Heart left ventricle (tissue), 16 donors: ENCODE results near the gene SLC22A7. TPM values are rescaled to one million over a fixed set of nuclear protein-coding genes. Genes with fewer than 3 reads are reported as not detected.

Experiments
- ATAC-seq, 4 donors: fragments of 200-7000 bp; cut with Tn5 transposase; one replicate each; pipeline ENCODE4 v1.9.1; 2020 to 2022; ENCODE audit warnings: moderate library complexity in 4 of 4, mild to moderate bottlenecking in 3 of 4, moderate number of reproducible peaks in 1 of 4
- DNase-seq, 5 donors: peaks; one replicate each; pipeline ENCODE4 v3.0.0-alpha.2; 2020
- H3K27ac ChIP-seq, 12 donors: fragments of 200-600 bp; sonication (generic) in 4 of 12; one replicate each; pipeline versions ENCODE4 v1.5.0 to v1.8.0; 2016 to 2022; ENCODE audit warnings: mild to moderate bottlenecking in 2 of 12
- H3K27me3 ChIP-seq, 9 donors: fragments of 200-600 bp; sonication (generic) in 2 of 9; one replicate each; pipeline versions ENCODE4 v1.5.1 to v1.8.0; 2016 to 2022; ENCODE audit warnings: mild to moderate bottlenecking in 3 of 9
- H3K36me3 ChIP-seq, 9 donors: fragments of 200-600 bp; sonication (generic) in 2 of 9; one replicate each; pipeline versions ENCODE4 v1.5.0 to v1.8.0; 2018 to 2022; ENCODE audit warnings: mild to moderate bottlenecking in 2 of 9
- H3K4me1 ChIP-seq, 12 donors: fragments of 200-600 bp; sonication (generic) in 4 of 12; one replicate each; pipeline versions ENCODE4 v1.5.0 to v1.8.0; 2016 to 2022; ENCODE audit warnings: mild to moderate bottlenecking in 3 of 12
- H3K4me3 ChIP-seq, 12 donors: fragments of 200-600 bp; sonication (generic) in 4 of 12; one replicate each; pipeline versions ENCODE4 v1.5.0 to v1.8.0; 2017 to 2022; ENCODE audit warnings: mild to moderate bottlenecking in 9 of 12, moderate library complexity in 4 of 12
- H3K9me3 ChIP-seq, 12 donors: fragments of 200-600 bp; sonication (generic) in 4 of 12; one replicate each; pipeline versions ENCODE4 v1.5.0 to v1.8.0; 2016 to 2022; ENCODE audit warnings: mild to moderate bottlenecking in 1 of 12
- CTCF ChIP-seq, 12 donors: fragments of 200-600 bp; sonication (generic) in 4 of 12; IDR thresholded peaks; one replicate each; pipeline versions ENCODE4 v1.5.0 to v1.8.0; 2018 to 2022; ENCODE audit warnings: antibody characterized with exemption in 12 of 12, mild to moderate bottlenecking in 5 of 12
- POLR2A ChIP-seq, 2 donors: fragments of 450-650 bp; IDR thresholded peaks; one replicate each; pipeline ENCODE4 v1.6.1; 2017; ENCODE audit warnings: antibody characterized with exemption in 2 of 2, mild to moderate bottlenecking in 2 of 2, moderate library complexity in 2 of 2
- WGBS, 4 donors: extraction: QIAGEN DNeasy Blood & Tissue Kit in 2 of 4; methylation state at CpG; one replicate each; pipeline versions ENCODE4 v1.1.5 to v1.1.7; 2013 to 2018; 5-methylcytosine and 5-hydroxymethylcytosine counted together
- intact Hi-C, 10 donors: fragments of 100-400 bp; cut with DNase I; formaldehyde crosslinking; loops; one replicate each; pipeline versions ENCODE4 v1.11.1 to v1.14.2; 2022
- polyA plus RNA-seq, 2 donors: library from polyadenylated mRNA; stranded (reverse); fragments of 200-250 nt; gene quantifications; one replicate each; pipeline ENCODE4 v1.2.3, GENCODE V29; 2013
- total RNA-seq, 9 donors: library from RNA; depleted of rRNA in 2 of 9; stranded (reverse); fragments of >200 nt in 2 of 9; fragmentation: NEBNext Ultra II Directional in 3 of 9; extraction: Animal tissue kit (Norgen Biotek cat#: 25700) in 3 of 9; gene quantifications; one replicate each; pipeline versions ENCODE4 v1.1.0 to v1.2.4, GENCODE V29; 2016 to 2023
- donor health status: ischemic (EF 13 %, LVEDD 7.1; RV severe dilation, severe dysfunction).
- donor health status: healthy with polysubstance abuse.
- donor health status: DM: no; HTN: yes; CAD: no.
- donor health status: DM: no; HTN: no; CAD: no.
- donor health status: ischemic (EF 25% LVEDD 6.9; RV normal size, moderate dysfunction).
- donor health status: ischemic (EF 25% LVEDD 5.7; RV mildly dilated, moderate dysfunction).
- donor health status: healthy.
- donor health status: DM: yes; HTN: yes; CAD: no.
- donor health status: ischemic (EF 35%, LVEDD 5.7; RV mildly dilated, moderate dysfunction).
- donor health status: nonischemic (EF 11% LVEDD 7.7; RV severe dilation, severe dysfunction).
- donor health status: DM: yes; HTN: yes; CAD: no.
- donor health status: PGD.
- donor health status: ischemic (EF 29% LVEDD 5.4; RV normal size, mild dysfunction).
- donor health status: nonischemic (EF 23%, LVEDD 6.1; RV moderate dilation, normal function).

SLC22A7 gene
- total and polyA plus RNA-seq, 11 donors: 0.12 to 0.32 (median 0.16) TPM; not detected in 6

- Histone ChIP-seq H3K4me3 (no peak overlapping the region), H3K27me3 (peaks cover 0 to 5% (median 0%) of the 10 kb centered on the region in 9 donors), H3K36me3 (no peaks in the 10 kb centered on the region), H3K9me3 (no peaks in the 10 kb centered on the region), H3K4me1 (peaks cover 0 to 10% (median 0%) of the 10 kb centered on the region in 12 donors), H3K27ac (no peak overlapping the region)
- no peak for DNase-seq
- 92 to 96% (median 94%) methylated on average over 28 to 30 of the region's 30 CpGs for WGBS, 4 donors
- intact Hi-C loops: loop anchor here in 1 of 10 donors (10.0 kb wide), 1 partner anchor 246 kb away; no protein-coding TSS in a partner anchor
- TF ChIP-seq CTCF (IDR thresholded peaks at IDR 0.05) (no peak), POLR2A (IDR thresholded peaks at IDR 0.05) (no peak)
- no peak for ATAC-seq
These were observed 39.0 kb upstream of the SLC22A7 start for GRCh38 chr6:43258807-43259686.

- Histone ChIP-seq H3K4me3 (no peak overlapping the region), H3K9me3 (no peaks in the 10 kb centered on the region), H3K36me3 (no peaks in the 10 kb centered on the region), H3K4me1 (peaks cover 0 to 10% (median 0%) of the 10 kb centered on the region in 12 donors), H3K27ac (no peak overlapping the region), H3K27me3 (no peaks in the 10 kb centered on the region)
- intact Hi-C loops: loop anchor here in 9 of 10 donors (5.0 to 10.0 kb wide), 4 partner anchors 72 to 247 kb away; no protein-coding TSS in a partner anchor
- WGBS, 4 donors: 73 to 81% (median 76%) methylated on average over 4 of the region's 4 CpGs
- TF ChIP-seq POLR2A (IDR thresholded peaks at IDR 0.05) (no peak), CTCF (IDR thresholded peaks at IDR 0.05) (no peak)
- DNase-seq (peak in 1 of 5 donors; percentile 14), ATAC-seq (no peak)
These were observed 37.3 kb upstream of the SLC22A7 start for GRCh38 chr6:43260791-43261190.

GRCh38 chr6:43261198-43261597 lies 36.9 kb upstream of the SLC22A7 start:
- ATAC-seq (no peak), DNase-seq (peak in 1 of 5 donors; percentile 25)
- intact Hi-C loops: loop anchor here in 9 of 10 donors (5.0 to 10.0 kb wide), 4 partner anchors 71 to 246 kb away; no protein-coding TSS in a partner anchor
- Histone ChIP-seq H3K27me3 (no peaks in the 10 kb centered on the region), H3K36me3 (no peaks in the 10 kb centered on the region), H3K4me3 (no peak overlapping the region), H3K9me3 (no peaks in the 10 kb centered on the region), H3K4me1 (peaks cover 0 to 10% (median 0%) of the 10 kb centered on the region in 12 donors), H3K27ac (no peak overlapping the region)
- 68 to 81% (median 75%) methylated on average over 5 of the region's 5 CpGs for WGBS, 4 donors
- no peak for TF ChIP-seq POLR2A (IDR thresholded peaks at IDR 0.05)
- no peak for TF ChIP-seq CTCF (IDR thresholded peaks at IDR 0.05)
